ENCODE data around the gene PRKCH. TPM values are rescaled to one million over a fixed set of nuclear protein-coding genes. Genes with fewer than 3 reads are reported as not detected.
"Not testable (repeated sequence)": the region's sequence is repeated elsewhere in the genome, so short reads cannot be mapped to it uniquely, and the experiment has no call there.

The PRKCH gene
- total RNA-seq, 1 donor from 2014 or later, result 282 TPM

DNA sequence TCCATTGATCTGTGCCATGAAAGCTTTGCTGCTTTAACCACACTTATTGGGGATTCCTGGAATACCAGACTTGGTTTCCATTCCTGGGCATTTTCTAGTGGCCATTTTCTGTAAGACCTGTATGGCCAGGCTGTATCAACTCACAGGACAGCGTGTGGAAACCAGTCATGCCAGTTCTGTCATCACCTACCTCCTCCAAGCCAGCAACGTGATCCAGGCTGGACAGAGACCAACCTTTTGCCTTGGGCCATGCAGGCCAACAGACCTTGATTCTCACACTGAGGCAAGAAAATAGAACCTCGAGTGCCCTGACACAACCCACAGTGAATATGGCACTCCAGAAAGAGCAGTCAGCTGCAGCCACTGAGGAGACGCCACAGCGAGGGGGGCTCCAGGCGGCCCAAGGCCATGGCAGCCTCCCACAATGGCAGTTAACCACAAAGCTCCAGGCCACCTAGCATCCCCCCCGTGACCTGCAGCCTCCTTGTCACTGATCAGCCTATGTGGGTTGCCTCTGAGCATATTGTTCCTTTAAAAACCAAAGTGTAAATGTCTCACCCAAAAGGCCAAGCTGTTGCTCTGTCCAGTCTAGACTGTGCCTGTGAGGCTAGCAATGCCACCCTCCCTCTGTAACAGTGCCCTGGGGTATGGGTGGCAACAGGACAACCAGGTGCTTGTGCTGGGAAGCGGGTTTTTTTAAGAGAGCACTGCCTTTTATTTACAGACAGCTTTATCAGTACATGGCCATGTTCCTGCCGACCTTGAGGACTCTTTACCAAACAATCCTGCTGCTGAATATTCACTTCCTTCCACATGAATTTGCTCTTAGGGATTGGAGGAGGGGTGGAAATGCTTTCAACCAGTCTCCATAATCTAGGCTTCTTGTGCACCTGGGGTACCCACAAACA, 205.3 kb downstream of the PRKCH start:
- DNase-seq (ENCODE audit: low read depth, low spot score), result no peak

DNA sequence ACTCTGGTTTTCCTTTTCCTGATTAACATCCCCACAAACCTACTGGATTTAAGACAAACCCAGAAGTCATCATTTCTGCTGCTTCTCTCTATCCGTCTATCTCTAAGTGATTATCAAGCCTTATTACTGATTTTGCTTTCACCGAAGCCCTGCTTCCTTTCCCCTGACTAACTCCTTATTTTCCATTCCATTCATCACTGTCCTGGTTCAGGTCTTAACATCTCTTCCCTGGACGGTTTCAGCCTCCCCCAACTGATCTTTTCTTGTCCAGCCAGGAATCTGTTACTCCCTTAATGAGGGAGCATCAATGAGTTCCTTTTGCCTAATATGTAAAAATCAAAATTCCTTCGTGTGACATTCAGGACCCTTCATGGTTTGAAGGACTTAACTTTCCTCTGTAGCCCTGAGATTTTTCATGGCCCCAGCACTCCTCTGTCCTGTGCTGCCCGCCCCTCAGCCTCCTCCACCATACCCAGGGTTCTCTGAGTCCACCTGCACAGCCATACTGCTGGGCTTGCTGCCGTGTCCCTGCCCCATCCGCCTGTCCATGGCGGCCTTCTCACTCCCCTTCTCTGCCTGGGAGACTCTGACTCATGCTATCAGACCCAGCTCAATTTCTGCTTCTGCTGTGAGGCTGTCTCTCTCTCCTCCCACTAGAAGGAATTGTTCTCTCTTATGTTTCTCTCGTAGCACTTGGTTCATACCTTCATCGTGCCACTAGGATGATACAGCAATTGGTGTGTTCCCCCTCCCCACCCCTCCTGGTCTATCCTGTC, 206.1 kb downstream of the PRKCH start:
- no peak for DNase-seq (ENCODE audit: low read depth, low spot score)

DNA sequence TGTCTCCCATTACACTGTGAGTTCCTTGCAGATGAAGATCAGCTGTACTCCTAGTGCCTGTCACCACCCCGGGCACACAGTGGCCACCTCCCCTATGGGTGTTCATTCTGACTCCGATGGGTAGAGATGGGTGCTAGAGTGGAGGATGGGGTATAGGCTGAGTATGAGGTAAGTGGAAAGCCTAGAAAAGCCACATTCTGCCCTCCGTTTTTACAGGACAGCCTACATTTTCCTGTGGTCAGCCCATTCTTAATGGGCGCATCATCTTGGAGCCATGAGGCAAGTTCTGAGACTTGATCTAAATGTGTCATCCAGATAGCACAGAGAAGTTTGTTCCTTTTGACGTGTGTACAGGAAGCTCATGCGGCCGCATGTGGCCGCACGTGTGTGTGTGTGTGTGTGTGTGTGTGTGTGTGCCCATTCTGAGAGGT, 207.2 kb downstream of the PRKCH start:
- DNase-seq (ENCODE audit: low read depth, low spot score), result no peak

DNA sequence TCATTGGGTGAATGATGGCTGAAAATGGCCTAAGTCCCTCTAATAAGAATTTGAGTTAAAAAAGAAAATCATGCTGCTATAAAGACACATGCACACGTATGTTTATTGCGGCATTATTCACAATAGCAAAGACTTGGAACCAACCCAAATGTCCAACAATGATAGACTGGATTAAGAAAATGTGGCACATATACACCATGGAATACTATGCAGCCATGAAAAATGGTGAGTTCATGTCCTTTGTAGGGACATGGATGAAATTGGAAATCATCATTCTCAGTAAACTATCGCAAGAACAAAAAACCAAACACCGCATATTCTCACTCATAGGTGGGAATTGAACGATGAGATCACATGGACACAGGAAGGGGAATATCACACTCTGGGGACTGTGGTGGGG, 208.0 kb downstream of the PRKCH start:
- not testable (repeated sequence) for DNase-seq (ENCODE audit: low read depth, low spot score)

DNA sequence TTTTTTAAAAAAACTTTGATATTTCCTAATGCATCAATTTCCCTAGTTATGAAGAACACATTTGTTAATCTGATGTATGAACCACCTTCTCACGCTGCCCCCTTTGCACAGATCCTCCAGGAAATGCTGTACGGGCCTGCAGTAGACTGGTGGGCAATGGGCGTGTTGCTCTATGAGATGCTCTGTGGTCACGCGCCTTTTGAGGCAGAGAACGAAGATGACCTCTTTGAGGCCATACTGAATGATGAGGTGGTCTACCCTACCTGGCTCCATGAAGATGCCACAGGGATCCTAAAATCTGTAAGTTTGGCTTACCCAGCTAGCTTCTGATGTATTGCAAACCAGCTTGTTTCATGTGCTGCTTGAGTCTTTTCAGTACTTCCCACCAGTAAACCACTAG, 208.9 kb downstream of the PRKCH start:
- no peak for DNase-seq (ENCODE audit: low read depth, low spot score)

DNA sequence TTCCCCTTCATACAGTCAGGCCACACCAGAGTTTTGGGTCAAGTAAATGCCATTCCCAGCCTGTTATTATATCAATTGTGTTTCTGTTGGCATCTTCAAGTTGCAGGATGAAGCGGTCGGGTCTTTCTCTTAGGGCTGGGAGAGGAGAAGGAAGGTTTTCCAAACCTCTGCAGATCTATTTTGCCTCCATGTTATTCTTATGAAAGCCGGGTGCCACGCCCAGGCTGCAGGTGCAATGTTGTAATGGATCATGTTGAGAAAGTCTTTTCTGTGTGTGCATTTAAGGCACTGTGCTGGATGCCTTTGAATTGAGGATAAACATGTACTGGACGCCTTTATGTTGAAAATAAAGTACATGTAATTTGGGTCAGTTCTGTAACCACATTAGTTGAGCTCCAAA, 209.5 kb downstream of the PRKCH start:
- no peak for DNase-seq (ENCODE audit: low read depth, low spot score)

DNA sequence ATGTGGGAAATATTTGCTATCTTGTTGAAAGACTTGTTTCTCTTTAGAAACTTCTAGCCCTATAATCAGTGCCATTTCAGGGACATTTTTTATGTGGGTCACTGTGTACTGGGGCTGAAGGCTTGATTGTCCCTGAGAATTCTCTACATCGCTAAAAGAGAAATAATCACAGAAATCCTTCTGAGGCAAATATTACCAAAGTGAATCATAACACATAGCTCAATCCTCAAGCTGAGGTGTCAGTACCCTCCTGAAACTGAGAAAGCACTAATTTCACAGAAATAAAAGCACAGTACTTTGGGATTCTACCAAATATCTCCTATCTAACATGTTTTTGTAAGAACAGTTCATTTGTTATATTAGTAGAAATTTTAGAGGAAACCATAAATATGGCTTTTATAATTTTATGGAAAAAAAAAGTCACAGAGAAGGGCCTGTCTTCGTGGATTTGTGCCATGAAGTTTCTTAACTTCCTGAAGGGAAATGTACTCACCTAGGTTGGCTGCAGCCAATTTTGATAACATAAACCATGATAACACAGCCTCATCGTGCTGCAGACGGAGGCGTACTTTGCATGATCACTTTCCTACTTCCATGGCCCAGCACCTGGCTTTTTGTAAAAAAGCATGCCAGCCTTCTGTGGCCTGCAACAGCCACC, 210.2 kb downstream of the PRKCH start:
- no peak for DNase-seq (ENCODE audit: low read depth, low spot score)

DNA sequence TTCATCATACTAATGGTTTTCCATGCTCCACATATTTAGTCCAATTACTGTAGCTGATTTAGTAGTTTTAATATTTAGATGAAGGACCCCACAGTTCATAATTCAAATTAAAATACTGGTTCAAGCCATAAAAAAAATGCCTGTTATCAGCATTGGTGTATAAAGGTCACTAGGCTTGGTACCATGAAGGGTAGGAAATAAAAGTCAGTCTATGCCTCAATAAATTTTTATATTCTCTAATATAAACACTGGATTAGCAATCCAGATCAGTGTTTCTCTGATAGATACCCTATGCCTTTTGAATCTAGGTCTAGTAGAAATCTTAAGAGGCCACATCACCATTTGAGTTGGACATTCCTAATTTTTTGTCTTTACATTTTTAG, 210.7 kb downstream of the PRKCH start:
- no peak for DNase-seq (ENCODE audit: low read depth, low spot score)

DNA sequence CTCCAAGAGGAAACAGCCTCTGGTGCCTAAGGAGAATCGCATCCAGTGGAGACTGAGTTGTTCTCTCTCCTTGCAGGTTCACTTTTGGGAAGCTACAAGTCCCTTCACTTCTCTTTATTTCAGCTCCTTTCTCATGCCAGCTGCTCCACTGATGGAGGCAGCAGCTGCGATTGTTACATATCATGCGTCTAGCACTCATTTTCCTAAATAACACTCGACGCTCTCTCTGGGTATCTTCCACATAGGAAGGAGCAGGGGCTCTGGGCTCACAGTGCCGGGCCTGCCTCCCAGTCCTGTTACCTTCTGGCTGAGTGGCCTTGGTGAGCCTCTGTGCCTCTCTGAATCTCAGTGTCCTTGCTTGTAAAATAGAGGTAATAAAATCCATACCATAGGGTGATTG, 211.4 kb downstream of the PRKCH start:
- no peak for DNase-seq (ENCODE audit: low read depth, low spot score)

DNA sequence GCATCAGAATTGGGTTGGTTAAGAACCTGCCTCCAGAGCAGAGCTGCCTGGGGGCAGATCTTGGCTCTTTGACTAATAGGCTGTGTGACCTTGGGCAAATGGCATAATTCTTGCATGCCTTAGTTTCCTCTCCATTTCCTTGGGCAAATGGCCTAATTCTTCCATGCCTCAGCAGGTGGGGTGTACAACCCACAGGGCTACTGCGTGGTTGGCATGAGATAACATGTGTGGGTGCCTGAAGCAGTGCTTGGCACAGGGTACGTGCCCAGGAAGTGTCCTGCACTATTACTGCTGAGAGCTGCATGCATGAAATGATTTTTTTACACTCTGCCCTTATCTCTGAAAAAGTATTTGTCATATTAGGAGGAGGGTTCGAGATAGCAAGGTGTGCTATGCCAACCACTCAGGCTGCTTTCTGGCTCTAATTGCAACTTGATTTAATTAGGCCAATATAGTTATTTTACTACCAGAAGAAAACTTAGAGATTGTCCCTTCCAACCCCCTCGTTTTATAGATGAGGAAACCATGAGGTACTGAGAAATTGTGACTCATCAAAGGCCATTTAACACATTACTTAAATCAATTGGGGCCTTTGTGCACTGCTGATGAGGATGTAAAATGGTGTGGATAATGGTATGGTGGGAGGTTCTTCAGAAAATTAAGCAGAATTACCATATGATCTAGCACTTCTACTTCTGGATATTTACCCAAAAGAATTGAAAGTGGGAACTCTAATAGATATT, 212.3 kb downstream of the PRKCH start:
- no peak for DNase-seq (ENCODE audit: low read depth, low spot score)

DNA sequence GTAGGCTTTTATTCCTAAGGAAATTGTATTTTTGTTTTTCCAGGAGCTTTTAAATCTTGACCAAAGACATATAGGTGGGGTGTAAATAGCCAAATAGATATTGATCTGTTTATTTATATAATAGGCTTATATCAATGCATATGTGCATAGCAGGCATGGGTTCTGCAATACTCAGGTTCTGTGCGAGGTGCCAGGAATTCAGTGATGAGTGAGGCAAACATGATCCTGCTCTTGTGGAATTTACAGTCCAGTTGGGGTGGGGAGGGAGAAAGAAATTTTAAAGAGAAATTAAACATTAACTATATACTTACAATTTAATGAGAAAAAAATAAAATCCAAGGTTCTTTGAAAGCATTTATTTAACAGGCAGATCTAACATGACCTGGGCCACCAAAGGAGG, 213.7 kb downstream of the PRKCH start:
- no peak for DNase-seq (ENCODE audit: low read depth, low spot score)

DNA sequence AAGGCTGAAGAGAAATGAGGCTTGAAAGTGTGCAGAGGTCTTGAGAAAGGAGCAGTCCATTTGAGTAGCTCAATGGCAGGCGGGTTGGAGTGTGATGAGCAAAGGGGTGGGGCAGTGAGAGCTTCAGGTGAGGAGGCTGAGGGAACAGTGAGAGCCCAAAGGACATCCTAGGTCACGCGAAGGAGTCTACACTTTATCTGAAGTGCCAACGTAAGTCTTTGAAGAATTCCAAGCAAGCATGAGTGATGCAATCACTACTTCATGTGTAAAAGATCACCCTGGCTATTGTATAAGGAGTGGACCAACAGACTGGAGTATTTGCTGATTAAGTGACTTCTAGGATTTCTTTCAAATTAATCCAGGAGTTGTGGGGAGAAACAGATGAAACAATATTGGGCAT, 214.1 kb downstream of the PRKCH start:
- DNase-seq (ENCODE audit: low read depth, low spot score), result no peak

DNA sequence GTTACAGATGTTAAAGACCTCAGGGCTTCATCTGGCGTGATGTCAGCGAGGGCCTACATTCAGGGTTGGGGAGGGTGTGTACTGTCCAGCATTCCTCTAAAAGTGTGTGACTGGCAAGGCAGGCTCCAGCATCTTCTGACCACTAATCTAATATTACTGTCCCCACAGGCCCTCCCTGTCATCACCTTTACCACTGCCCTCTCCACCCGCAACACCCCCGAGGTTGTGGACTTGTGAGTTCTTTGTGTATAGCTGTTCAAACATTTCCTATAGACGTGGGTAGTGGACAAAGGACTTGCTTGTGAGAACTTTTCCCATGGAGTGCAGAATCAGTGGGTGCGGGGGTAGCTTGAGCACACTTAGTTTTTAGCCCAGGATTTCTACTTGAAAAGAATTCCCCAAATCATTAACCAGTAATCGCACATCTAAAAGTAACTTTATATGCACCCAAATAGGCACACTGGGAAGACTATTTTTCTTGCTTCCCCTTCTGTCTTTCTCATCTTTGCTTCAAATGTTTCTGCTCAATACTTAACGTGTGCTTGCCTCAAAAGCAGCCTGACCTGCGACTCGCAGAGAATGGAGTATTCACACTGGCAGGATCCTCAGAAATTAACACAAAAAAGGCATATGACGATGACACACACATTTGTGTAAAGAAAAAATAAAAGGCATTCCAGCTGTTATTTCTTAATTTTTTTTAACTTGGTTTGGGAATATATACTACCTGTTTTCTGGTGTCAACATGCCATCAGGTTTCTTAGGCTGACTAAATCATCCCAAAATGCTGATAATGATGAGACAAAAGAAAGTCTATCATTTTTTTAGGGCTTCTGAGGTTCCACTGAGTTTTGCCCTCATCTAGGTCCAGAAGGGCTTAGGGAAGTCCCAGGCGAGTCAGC, 215.5 kb downstream of the PRKCH start:
- no peak for DNase-seq (ENCODE audit: low read depth, low spot score)

DNA sequence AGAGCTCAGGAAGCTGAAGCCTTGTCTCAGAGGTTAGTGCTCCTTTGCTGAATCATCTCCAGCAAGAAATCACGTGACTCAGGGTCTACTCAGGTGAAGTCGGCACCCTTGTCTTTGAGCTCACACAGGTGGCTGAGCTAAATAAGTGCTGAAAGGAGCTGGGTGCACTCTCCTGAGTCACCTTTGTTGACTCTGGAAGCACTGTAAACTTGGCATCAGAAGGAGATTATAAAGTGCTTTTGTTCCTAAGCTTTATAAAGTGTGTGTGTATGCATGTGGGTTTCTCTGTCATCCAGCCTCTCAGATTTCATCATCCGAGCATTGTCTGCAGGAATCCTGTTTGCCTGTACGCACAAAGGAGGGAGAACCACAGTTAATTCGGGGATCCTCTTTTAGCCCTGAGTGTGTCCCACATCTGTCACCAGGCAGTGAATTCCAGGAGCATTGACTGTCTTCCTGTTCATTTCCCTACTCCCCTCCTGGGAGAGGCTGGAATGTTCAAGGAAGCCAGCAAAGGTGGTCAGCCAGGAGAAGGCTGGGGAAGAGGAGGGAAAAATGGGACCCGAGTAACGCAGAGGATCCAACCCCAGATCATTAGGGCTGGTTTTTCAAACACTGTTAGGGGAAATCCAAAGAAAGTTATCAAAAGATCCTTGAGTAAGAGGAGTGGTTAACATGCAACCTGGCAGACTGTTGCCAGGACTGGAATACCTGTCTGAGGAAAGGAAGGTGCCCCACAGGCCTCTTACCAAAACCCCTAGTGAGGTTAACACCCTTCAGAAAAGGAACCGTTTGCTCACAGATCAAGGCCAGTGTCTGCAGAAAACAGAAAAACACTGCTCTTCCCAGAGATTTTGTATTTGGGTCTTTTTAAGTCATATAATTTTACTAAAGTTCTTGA, 216.4 kb downstream of the PRKCH start:
- DNase-seq (ENCODE audit: low read depth, low spot score), result no peak

DNA sequence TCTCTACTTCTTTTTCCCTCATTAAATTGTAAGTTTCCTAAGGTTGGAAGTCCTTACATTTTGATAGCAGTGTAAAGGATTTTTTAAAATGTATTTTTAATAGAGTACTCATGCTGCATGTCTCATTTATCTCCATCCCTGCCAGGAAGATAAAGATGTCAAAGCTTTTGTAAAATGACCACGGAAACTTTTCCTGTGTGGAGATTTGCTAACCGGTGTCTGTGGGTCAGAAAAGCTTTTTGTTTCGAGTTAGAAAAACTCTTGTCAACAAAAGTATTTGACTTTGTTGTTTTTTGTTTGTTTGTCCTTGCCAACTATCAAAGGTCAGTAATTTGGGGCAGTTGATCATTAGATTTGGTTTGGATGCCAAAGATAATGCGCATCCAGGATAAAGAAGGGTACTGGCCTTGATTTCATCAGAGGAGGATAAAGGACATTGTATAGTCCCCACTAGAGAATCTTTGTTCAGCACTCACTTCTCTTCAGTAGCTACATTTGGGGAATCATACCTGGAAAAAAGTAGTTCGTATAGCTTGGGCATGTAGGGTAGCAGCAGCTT, 217.2 kb downstream of the PRKCH start:
- DNase-seq (ENCODE audit: low read depth, low spot score), result no peak

DNA sequence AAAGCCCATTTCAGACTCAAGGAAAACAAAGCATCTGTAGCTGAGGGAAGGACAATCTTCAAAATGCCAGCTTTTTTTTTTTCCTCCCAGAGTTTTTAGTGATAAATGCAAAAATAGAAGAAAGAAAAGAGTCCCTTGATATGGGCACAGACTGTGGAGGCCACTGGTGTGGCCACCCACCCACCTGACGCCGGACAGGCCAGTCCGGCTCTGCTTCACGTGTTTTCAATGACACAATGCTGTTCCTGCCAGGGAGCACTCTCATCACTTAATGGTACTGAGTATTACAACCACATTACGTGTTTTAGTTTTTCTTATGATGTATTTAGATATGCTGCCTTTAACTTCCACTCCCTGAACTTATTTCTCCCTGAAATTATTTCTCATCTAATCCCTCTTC, 218.3 kb downstream of the PRKCH start:
- no peak for DNase-seq (ENCODE audit: low read depth, low spot score)

DNA sequence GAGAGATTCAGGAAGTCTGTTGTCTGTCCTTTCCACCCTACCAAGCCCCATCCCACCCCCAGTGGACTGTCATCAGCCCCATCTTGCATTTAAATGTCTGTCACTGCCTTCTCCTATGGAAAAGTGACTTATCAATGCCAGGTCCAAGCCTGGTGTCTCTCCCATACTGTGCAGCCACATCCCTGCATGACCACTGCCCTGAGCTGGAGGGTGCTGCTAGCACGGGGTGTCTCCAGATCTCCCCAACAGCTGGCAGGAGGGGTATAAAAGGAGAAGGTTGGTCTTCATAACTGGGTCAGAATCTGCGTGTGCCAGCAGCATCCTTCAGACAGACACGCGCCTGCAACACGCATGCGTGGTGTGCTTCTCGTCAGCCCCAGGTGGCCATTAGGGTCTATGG, 219.6 kb downstream of the PRKCH start:
- DNase-seq (ENCODE audit: low read depth, low spot score), result no peak

DNA sequence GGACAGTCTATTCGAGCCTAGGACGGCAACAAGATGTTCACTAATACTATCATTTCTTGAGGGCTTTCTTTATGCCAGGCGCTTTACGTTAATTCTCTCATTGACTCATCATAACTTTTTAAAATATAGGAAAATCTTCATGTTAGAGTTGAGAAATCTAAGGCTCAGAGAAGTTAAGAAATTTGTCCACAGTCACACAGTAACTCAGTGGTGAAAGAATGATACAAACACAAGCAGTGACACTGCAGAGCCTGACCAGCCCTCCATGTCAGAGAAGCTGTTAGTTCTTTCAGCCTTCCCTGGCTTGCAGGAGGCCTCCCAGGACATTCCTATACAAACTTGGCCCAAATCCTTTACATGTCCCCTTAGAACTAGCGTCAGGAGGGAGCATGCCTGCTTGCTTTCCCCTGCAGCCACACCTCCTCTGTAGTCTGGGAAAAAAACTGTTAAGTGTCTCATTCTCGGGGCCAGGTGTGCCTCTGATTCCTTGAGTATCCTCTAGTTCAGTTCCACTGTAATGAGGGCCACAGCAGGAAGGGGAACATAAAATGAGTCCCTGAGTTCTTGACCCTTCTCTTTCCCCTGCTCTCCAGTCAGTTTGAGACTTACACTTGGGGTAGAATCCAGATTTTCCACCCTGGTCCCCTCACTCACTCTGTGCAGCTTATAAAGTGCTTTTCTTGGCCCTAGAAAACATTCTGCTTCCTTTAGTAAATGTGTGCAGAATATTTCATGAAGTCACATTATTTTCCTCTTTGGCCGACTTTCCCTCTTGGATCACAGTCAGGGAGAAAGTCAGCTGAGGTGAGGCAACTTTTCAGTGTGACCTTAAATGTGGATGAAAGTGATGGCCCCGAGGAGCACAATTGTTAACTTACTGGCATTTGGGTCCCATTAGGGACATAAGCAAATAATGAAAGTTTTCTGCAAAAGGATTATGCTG, 221.7 kb downstream of the PRKCH start:
- no peak for DNase-seq (ENCODE audit: low read depth, low spot score)
